ENCODE measurements around the gene AP3B1.

Gene AP3B1

GRCh38 chr5:77984587-77984986 is 309.9 kb downstream of the AP3B1 start:
- no peak for TF ChIP-seq CTCF (conservative IDR thresholded peaks at IDR 0.05; ENCODE audit: low read length)
- no peak for DNase-seq (ENCODE audit: low read depth)
- H3K4me3 ChIP-seq (ENCODE audit: low read length): no peak overlapping the region

GRCh38 chr5:77983482-77984199 is 310.9 kb downstream of the AP3B1 start:
- TF ChIP-seq CTCF (conservative IDR thresholded peaks at IDR 0.05; ENCODE audit: low read length): no peak
- no peak overlapping the region for H3K4me3 ChIP-seq (ENCODE audit: low read length)
- no peak for DNase-seq (ENCODE audit: low read depth)

GRCh38 chr5:77981820-77982219 is 312.7 kb downstream of the AP3B1 start:
- DNase-seq (ENCODE audit: low read depth): no peak
- no peak for TF ChIP-seq CTCF (conservative IDR thresholded peaks at IDR 0.05; ENCODE audit: low read length)
- no peak overlapping the region for H3K4me3 ChIP-seq (ENCODE audit: low read length)

- no peak for TF ChIP-seq CTCF (conservative IDR thresholded peaks at IDR 0.05; ENCODE audit: low read length)
- DNase-seq (ENCODE audit: low read depth): no peak
- H3K4me3 ChIP-seq (ENCODE audit: low read length): no peak overlapping the region
Observed at GRCh38 chr5:77974576-77974975, 319.9 kb downstream of the AP3B1 start.

GRCh38 chr5:77973253-77973609 is 321.3 kb downstream of the AP3B1 start:
- no peak for TF ChIP-seq CTCF (conservative IDR thresholded peaks at IDR 0.05; ENCODE audit: low read length)
- no peak for DNase-seq (ENCODE audit: low read depth)
- H3K4me3 ChIP-seq (ENCODE audit: low read length): no peak overlapping the region

- peak; percentile 9 for TF ChIP-seq CTCF (conservative IDR thresholded peaks at IDR 0.05; ENCODE audit: low read length)
- peak; percentile 3 for DNase-seq (ENCODE audit: low read depth)
- H3K4me3 ChIP-seq (ENCODE audit: low read length): peak overlapping the region; percentile 33
Observed at GRCh38 chr5:77972469-77973252, 321.8 kb downstream of the AP3B1 start.
